SH-SY5Y (cell line): ENCODE results near the gene FOXP1.

Source experiments
- GATA2 ChIP-seq: IDR thresholded peaks from 2 replicates; pipeline ENCODE4 v1.6.1; 2011; ENCODE audit warnings: mild to moderate bottlenecking, low read depth, low read length
- GATA3 ChIP-seq: IDR thresholded peaks from 2 replicates; pipeline ENCODE4 v1.6.1; 2011; ENCODE audit warnings: low read depth, mild to moderate bottlenecking, low read length, moderate library complexity

Gene FOXP1

DNA sequence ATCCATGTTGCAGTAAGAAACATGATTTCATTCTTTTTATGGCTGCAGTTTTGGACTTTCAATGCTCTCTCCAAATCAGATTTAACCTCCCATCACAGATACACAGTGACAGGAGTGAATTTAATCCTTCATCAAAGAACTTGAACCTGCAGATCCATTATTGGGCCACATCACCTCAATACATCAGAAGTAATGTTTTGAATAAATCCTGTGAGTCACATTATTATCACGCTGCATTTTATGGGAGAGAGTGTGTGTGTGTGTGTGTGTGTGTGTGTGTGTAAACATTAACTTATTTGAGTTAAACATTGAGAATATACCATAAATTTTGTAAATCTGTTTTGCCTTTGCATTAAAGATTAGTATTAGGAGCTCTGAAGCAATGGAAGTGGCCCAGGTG, 316.7 kb downstream of the FOXP1 start:
- no peak for TF ChIP-seq GATA2
- TF ChIP-seq GATA3, result no peak

DNA sequence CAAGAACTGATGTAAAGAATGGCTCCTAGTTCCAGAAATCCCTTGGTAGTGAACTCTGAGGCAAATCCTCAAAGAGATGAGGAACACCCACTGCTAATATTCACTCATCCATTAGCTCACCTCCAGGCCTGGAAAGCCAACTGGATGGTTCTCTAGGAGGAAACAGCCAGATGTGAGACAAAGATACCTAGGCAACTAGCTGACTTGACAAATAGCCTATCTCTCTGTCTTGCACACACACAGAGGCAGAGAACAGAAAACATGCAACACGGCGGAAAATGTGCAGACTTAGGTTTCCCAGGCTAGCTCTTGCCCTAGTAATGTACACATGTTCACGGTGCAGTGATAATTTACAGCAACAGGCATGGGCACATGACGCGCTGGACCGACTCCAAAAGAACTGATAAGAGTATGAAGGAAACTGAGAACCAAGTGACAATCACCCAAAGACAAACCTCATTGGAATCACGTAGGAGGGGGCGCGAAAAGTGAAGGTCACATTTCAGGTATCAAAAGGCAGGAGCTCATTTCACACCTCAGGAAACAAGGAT, 318.1 kb downstream of the FOXP1 start:
- TF ChIP-seq GATA2 (no peak), GATA3 (no peak)

DNA sequence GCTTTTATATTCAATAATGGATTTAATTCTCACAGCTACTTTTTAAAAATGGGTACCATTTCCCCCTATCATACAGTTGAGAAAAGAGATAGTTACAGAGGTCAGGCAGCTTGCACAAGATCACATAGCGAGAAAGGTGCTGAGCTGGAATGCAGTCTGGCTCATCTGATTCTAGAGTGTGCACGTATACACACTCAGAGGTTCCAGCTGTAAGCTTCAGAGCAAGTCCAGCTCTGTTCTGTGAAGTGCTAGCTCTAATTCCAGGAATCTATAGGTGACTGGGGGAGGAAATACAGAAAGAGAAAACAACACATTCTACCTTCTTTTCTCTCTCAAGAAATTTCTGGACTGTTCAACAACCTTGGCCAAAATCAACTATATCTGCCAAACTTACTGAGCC, 318.7 kb downstream of the FOXP1 start:
- TF ChIP-seq GATA3 (no peak), GATA2 (no peak)

DNA sequence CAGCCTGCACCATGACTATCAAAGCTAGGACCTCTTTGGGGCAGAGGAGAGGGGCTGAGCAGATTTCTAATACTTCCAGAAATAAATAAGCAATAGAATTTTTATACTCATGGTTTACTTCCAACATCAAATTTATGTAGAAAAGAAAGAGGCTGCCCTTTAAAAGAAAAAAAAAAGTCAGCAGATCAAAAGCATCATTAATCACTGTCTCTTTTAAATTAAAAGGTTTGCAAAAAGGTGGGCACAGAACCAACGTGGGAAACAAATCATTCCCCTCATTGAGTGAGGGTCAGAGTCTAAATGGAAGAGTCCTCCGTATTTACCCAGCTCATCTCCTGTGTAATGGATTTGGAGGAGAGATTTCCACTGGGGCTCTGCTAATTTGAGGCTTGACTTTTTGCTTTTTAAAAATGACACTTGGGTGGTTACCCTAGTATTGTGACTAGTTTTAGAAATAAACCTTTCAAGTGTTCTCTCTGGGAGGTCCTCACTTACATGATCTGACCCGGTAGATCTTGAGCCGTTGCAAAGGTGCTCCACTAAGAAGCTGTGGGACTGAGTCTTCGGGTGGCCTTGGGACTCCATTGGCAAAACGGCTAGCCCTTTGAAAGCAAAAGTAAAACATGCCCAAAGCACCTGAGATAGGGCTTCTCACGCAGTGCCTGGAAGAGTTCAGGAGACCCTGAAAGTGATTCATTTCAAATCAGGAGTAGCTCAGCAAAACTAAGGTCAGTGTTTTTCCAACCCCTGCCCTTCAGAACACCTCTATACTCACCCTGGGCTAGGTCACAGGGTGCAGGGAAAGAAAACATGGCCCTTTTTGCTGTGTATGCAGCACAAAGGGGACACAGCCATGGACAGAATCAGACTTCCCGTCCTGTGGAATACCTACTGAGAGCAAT, 320.9 kb downstream of the FOXP1 start:
- TF ChIP-seq GATA3 (no peak), GATA2 (no peak)

DNA sequence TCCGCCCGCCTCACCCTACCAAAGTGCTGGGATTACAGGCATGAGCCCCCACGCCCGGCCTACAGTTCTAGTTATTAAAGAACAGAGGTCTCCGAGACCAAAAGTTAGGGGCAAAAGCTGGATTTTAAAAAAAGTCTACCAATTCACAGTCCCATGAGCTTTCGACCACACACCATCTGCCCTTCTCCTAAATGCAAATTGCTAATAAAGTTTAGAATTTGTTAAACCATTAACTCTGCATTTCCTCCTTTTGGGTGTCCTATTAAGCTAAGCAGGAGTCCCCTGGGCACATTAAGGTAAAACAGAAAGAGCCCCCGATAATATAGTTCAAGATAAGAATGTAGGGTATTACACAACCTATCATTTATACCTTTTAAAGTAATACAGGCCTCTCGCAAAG, 322.7 kb downstream of the FOXP1 start:
- no peak for TF ChIP-seq GATA2
- TF ChIP-seq GATA3, result no peak

DNA sequence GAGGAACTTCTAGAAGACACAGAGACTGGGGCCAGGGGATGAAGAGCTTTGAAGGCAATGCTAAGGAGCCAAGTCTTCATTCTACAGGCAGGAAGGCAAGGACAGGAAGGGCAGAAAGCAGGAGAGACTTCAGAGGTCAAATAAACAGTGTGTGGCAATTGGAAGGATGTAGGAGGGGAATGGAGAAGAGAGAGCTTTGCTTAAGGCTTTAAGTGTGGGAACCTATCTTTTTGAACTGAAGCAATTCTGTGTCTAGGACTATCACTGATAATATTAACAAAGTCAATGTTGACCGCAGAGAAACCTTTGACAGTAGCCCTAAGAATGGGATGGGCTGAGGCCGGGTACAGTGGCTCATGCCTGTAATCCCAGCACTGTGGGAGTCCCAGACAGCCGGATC, 325.0 kb downstream of the FOXP1 start:
- TF ChIP-seq GATA2, result no peak
- TF ChIP-seq GATA3, result no peak

DNA sequence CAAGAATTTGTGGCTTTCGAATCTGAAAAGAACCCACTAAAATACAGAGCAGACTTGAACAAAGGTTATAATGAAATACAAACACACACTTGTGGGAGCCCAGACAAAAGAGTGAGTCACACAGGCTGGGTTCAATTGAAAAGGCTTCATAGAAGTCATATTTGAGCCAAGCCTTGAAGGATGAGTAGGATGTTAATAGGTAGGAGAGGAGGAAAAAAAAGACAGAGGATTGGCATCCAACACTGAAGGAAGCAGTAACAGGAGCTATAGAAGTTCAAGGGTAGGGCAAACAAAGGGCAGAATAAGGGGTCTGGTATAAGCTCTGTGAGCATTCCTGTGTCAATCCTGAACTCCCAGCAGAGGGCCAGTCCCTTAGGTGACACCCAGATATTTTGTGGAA, 325.4 kb downstream of the FOXP1 start:
- TF ChIP-seq GATA2, result no peak
- TF ChIP-seq GATA3, result no peak

DNA sequence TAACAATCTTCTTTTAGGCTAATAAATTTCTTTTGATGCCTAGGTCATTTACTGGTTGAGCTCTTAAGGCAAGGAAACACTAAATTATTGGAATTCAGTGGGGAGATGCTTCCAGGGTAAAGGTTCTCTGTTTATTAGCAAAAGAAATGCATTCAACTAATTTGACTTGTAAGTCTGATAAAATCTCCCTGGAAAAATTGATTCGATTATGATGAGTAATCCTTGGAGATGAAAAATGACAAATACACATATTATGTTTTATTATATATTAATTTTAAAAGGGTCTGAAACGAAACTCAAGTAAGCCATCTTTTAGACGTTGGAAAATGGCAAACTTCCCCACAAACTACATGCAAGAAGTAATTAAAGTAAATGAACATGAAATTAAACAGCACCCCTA, 328.0 kb downstream of the FOXP1 start:
- TF ChIP-seq GATA3, result no peak
- TF ChIP-seq GATA2, result no peak

DNA sequence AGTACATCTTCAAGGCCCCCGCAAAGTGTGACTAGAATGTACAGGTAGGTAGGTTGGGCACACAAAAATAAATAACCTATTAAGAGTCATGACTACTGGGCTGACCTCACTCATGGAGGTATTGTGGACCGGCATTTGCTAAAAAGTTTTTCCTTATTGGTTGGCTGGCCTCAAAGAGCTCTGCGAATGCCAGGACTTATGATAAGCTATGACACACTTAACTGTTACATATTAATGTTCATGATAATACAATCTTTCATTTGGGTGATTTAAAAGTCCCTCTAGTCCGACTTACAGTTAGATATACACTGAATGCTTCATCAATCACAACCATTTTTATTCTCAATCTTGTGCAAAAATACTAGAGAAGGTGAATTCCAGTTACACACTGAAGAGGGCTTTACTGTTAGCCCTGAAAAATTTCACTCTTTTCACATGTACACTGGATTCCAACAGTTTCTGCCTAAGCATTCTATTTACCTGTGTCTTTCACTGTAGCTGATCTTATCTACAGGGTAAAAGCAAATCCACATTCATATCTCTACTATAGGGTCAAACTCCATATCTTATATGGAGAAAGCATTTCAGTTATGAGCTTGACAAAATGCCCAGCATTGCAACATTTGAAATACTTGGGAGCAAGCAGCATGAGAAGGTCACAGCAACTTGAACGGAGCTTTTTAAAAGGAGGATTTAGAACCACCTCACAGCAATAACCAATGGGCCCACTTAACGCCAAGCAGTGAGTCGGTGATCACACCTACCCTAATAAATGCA, 329.1 kb downstream of the FOXP1 start:
- no peak for TF ChIP-seq GATA3
- TF ChIP-seq GATA2, result no peak

DNA sequence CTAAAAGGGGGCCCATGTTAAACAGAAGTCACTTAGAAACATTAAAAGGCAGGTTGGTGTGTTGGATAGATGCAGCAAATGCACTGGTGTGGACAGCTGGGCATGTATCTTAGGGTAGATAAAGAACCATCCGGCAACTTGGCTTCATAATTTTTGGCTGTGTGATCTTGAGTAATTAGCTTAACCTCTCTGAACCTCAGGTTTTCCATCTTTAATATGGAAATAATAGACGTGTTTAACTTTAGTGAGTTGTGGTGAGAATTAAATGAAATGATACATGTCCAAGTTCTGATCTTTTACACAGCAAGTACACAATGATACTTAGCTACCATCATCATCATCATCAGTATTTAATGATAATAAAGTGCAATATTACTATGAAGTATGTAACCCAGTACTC, 330.4 kb downstream of the FOXP1 start:
- TF ChIP-seq GATA2 (no peak), GATA3 (no peak)

DNA sequence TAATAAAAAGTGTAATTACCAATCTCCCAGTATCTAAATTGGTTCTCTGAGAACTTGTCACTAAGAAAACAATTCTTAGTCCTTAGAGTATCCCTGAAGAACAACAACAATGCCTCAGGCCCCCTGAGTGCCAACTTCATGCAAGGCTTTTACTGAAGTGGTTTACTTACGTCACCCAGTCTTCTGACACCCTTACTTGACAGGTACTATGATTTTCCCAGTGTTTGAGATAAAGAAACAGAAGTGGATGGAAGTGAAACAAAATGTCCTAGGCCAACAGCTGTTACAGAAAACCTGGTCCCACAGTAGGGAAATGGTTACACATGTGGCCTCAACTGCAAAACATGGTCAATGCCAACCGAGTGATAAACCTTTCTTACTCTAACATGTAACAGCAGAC, 331.1 kb downstream of the FOXP1 start:
- TF ChIP-seq GATA3, result no peak
- no peak for TF ChIP-seq GATA2

DNA sequence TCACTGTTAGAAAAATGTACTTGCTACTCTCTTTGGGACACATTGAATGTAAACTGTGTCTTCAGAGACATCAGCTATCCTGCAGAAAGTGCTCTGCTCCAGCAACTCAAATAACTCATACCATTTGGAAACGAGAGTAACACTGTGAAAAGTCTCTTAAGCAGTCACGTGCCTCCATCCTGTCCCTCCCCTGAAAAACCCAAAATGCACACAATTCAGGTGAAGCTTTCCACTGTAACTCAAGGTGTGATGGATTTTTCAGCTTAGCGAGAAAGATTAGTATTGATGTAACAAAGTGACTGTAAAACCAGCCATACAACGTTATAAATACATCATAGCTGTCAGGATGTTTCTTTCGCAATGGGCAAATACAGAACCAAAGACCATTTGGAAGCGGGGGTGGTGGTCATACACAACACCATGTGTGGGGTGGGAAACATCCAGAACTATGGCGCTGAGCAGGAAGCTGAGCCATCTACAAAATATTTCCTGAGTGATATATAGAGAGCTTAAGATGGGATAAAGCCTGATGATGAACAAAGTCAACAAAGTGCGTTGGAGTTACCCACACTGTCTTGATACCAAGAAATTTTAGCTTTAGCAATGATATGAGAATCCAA, 332.3 kb downstream of the FOXP1 start:
- TF ChIP-seq GATA3 (no peak), GATA2 (no peak)

DNA sequence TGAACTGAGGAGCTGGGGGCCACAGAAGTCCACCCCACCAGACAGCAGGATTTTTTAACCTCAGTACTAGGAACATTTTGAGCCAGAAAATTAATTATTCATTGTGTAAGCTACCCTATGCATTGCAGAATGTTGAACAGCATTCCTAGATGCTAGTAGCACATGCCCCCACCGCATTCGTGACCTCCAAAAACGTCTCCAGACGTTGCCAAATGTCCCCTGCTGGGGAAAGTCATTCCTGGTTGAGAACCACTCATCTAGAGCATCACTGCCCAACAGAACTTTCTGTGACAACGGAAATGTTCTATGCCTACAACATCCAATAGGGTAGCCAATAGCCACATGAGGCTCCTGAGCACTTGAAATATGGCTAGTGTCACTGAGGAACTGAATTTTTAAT, 333.5 kb downstream of the FOXP1 start:
- no peak for TF ChIP-seq GATA2
- TF ChIP-seq GATA3, result no peak

DNA sequence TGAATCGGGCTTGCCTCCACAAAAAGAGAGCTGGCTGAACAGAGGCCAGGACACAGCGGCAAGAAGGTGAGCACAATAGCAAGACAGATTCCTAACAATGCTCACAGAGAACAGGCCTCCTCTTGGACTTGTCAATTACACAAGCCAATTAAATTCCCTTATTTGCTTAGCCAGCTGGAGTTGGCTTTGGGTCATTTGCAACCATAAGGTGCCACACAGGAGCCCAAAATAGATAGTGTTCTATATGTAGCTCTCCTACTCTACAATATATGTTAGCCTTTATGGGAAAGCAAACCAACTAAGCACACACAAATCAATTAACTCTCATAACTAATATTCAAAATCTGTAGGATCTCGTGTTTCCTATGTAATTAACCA, 335.6 kb downstream of the FOXP1 start:
- no peak for TF ChIP-seq GATA2
- no peak for TF ChIP-seq GATA3
